ENCODE measurements around the gene BOC.

DNA sequence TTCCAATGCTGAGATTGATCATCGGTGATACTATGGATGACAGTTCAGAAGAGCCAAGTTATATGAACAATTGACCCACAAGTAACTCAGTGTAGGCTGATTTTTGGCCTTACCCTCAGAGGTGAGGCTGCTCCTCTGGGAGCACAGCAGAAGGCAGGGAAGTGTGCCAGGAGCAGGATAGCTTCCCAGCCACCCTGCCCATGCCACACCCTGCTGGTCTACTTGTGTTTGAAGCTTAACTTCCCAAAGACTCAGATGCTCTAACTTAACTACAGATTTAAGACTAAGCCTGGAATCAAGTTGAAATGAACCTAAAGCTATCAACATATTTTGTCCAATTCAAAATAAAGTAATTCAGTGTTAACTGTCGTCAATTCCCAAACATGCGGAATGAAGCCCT, 77.5 kb downstream of the BOC start:
- TF ChIP-seq POLR2A (IDR thresholded peaks at IDR 0.05; ENCODE audit: low read depth, low read length) (no peak), TAF1 (IDR thresholded peaks at IDR 0.05; ENCODE audit: borderline replicate concordance, low read depth, low read length) (no peak), POLR2AphosphoS5 (IDR thresholded peaks at IDR 0.05; ENCODE audit: low read depth, low read length) (no peak)
